Stimulated activated CD4-positive, alpha-beta T cell treated with anti-CD3 and anti-CD28 coated beads, Interleukin-2, amount 100 ng/mL, for 48 hours (primary cell): ENCODE data around the gene GCSAM.

Source experiments
- DNase-seq, 2 donors: peaks; one replicate each; pipeline ENCODE4 v3.0.0-alpha.2; 2020

The GCSAM gene

GRCh38 chr3:112132975-112133448 lies at the start of gene GCSAM:
Gene GCSAM (minus strand): TSS chr3:112133248. CDS start chr3:112133120, 128 bp downstream.
- peak; percentile 47 to 50 for DNase-seq

GRCh38 chr3:112175646-112176045 lies 42.6 kb upstream of the GCSAM start:
- no peak for DNase-seq

GRCh38 chr3:112175037-112175436 lies 42.0 kb upstream of the GCSAM start:
- no peak for DNase-seq

DNA sequence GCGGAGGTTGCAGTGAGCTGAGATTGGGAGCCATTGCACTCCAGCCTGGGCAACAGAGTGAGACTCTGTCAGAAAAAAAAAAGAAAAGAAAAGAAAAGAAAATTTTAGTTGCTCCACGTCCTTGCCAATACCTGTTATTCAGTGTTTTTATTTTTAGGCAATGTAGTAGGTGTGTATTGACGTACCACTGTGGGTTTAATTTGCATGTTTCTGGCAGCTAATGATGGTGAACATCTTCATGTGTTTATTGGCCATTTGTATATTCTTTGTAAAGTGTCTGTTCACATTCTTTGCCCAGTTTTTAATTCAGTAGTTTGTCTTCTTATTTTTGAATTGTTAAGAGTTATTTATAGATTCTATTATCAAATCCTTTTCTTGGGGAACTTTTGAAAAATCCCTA lies 38.1 kb upstream of the GCSAM start:
- DNase-seq, result no peak

DNA sequence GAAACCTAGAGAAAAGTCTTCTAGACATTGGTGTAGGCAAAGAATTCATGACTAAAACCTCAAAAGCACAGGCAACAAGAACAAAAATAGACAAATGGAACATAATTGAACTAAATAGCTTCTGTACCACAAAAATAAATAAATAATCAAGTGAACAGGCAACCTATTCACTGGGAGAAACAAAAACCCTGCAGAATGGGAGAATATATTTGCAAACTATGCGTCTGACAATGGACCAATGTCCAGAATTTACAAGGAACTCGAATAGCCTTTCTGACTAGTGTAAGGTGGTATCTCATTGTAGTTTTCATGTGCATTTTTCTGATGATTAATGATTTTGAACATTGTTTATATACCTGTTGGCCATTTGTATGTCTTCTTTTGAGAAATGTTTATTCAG lies 37.0 kb upstream of the GCSAM start:
- no peak for DNase-seq

GRCh38 chr3:112167758-112168157 lies 34.7 kb upstream of the GCSAM start:
- no peak for DNase-seq

DNA sequence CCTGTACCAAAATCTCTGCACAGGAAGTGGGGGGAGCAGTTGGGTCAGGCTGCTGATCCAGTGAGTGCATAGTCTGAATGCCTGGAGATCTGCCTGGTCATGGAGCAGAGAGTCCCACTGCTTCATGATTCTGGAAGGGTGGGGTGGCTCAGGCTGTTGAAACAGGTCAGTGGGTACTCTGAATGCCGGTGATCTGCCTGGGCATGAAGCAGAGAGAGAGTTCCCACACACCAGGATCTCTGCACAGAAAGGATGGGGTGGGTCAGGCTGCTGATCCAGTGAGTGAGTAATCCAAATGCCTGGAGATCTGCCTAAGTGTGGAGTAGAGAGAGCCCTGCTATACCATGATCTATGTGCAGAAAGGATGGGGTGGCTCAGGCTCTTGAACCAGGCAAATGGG lies 16.1 kb upstream of the GCSAM start:
- DNase-seq, result no peak

GRCh38 chr3:112143689-112144088 lies 10.6 kb upstream of the GCSAM start:
- no peak for DNase-seq

DNA sequence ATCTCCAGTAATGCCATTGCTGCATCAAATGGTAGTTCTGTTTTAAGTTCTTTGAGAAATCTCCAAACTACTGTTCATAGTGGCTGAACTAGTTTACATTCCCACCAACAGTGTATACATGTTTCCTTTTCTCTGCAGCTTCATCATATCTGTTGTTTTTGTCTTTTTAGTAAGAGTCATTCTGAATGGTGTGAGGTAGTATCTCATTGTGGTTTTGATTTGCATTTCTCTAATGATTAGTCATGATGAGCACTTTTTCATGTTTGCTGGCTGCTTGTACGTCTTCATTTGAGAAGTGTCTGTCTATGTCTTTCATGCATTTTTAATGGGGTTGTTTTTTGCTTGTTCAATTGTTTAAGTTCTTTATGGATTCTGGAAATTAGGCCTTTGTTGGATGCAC lies 10.2 kb upstream of the GCSAM start:
- DNase-seq, result no peak

DNA sequence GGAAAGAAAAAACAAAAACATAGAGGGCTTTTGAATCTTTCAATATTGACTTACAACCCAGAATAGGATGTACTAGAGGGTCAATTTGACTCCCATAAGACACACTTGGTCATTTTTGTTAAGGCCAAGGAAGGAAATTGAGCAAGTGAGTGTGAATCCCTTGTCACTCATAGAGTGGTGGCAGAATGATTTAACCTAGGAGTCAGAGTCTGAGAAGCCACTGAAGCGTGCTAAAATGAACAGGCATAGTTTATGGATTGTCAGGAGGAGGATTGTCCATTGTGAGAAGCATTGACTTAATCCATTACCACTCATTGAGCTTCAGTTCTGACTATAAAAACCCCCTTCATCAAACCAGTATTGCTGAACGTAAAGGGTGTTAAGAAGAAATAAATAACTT lies 8.2 kb upstream of the GCSAM start:
- no peak for DNase-seq

DNA sequence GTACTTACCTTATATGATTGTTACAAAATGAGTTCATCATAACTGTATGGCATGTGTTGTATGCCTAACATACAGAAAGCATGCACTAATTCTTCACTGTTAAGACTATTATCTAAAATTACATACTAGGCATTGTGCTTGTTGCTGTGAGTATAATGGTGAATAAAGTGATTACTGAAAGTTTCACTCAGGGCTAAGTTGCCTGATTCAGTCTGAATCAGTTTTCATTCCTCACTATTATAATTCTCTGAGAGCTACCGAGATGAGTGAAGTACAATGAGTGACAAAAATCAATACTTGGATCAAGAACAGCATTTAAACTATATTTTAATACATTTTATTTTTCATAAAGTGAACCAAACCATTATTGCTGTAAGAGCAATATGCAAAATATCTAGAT lies 7.5 kb upstream of the GCSAM start:
- DNase-seq, result no peak

DNA sequence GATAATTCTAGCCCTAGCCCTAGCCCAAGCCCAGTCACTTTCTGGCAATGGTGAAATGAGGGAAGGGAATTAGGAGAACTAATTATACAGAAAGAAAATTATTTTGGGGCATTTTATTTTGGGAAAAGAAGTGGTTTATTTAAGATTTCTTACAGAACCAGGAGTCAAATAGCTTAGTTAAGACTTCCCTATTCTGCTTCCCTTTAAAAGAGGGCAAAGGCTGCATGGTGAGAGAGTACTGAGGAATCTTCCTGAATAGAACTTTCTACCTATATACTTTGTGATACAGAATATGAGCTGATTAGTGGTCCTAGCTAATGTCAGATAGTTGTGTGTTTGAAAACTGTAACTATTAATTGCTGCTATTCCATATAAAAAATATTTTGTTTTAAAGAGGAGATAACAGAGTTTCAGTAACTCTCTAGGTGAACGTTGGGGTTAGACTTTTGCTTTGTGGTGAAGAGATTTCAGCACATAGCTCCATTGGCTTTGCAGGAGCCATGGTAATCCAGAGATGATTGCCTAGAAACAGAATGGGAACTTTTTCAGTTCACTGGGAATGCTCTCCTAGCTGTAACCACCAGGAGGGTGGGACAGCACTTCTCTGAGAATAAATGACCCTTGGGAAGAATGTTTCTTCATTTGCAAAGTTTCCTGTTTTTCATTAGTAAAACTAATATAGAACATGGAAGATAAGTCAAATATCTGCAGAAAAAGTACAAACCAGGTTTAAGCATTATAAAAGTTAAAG lies 5.3 kb upstream of the GCSAM start:
- DNase-seq, result no peak

- DNase-seq, result no peak
Observed at GRCh38 chr3:112137781-112138180, 4.7 kb upstream of the GCSAM start.

DNA sequence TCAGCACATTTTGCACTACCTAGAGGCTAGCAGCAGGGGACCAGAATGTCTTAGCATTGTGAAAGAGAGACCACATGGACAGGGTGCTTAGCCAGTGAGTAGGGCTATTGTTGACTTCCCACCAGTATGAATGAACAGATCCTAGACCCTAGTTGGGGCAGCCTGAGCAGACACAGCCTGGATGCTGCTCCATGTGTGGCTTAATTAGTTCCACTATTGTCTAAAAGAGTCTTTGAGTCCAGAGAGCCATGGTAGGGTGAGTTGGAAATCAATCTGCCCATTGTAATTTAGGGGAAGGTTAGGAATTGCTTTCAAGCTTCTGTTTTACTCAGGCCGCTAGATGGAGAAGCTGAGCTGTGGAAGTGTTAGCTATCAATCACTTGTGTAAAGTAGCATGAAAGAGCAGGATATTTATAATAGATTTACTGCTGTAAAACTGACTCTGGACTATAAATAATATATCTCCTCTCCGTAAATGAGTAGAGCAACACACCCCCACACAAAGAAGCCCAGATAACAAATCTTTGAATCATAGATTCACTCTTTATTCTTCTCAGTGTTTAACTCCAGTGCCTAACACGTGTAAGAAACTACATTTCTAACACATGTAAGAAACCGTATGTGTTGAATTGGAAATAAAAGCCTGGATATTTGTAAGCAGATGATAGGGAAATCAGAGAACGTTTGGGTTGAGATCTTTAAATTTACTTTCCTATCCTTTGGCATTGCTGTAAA lies 4.1 kb upstream of the GCSAM start:
- DNase-seq, result peak; percentile 28 to 39

GRCh38 chr3:112136046-112136445 lies 3.0 kb upstream of the GCSAM start:
- DNase-seq, result no peak

DNA sequence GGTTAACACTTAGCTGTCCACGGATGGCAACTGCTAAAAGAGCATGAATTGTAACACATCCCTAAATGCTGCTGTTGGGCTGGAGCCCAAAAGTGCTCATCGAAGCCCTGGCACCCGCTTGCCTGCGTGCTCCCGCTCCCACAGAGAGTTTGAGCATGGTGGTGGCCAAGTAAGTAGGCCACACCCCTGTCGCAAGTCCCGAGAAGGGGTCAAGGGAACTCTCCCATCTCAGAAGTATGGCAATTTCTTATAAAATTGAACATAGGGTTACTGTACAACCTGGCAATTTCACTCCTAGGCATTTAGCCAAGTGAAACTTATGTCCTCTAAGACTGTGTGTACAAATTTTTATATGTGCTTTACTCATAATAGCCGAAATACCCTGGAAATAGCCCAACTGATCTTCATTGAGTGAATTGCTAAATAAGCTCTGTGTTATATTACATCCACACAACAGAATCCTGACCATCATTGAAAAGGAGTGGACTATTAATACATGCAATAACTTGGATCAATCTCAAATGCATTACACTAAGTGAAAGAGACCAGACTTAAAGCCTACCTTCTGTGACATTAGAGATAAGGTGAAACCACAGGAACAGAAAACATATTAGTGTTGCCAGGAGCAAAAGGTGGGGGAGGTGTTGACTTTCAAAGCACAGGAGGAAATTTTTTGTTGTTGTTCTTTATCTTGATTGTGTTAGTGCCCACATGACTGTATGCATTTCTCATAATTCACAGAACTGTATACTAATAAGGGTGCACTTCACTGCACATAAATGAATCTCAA lies 1.5 kb upstream of the GCSAM start:
- DNase-seq, result no peak

DNA sequence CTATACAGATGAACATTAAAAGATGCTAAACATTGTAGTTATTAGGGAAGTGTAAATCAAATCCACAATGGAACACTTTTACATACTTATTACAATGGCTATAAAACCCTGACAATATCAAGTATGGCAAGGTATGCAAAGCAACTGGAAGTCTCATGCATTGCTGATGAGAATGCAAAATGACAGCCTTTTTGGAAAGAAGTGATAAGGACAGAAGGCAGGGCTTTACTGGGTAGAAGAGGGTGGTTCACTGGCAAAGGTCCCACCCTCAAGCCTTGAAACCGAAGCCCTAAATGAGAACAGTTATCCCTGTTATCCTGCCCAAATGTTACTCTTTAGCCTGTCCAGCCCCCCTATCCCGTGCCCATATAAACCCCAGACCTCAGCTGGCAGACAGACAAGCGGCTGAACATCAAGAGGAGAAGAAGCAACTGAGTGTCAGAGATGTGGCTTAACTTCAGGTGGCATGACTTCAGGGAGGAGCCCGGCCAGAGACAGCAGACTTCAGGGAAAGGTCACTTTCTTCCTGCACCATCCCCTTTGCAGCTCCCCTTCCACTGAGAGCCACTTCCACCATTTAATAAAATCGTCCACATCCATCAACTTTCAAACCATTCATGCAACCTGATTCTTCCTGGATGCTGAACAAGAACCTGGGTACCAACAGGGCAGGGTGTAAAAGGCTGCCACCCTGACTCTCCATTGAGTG lies 732 bp upstream of the GCSAM start:
- no peak for DNase-seq

- DNase-seq, result no peak
Observed at GRCh38 chr3:112132554-112132953, 494 bp downstream of the GCSAM start.

GRCh38 chr3:112132088-112132487 lies 960 bp downstream of the GCSAM start:
- DNase-seq, result no peak

GRCh38 chr3:112131111-112131510 lies 1.9 kb downstream of the GCSAM start:
- DNase-seq, result no peak

- no peak for DNase-seq
Observed at GRCh38 chr3:112130638-112130993, 2.4 kb downstream of the GCSAM start.

GRCh38 chr3:112129925-112130637 lies 3.0 kb downstream of the GCSAM start:
- no peak for DNase-seq
